MCF 10A (cell line): Measurements from ENCODE around the gene PTBP1. TPM values are rescaled to one million over a fixed set of nuclear protein-coding genes. Genes with fewer than 3 reads are reported as not detected.
"Not testable (repeated sequence)": the region's sequence is repeated elsewhere in the genome, so short reads cannot be mapped to it uniquely, and the experiment has no call there.

ENCODE experiments used
- BruUV-seq: library from RNA; stranded (reverse); fragments of 400-500 nt; replicated peaks from 2 replicates; lab custom pipeline; 2021; lab: Mats Ljungman, UMichigan
- CTCF ChIA-PET: fragments of 300-600 bp; sonication (Branson Sonifier 250); formaldehyde crosslinking; extraction: SDS; loops from one replicate; lab custom pipeline; 2021; ENCODE audit warnings: antibody characterized with exemption, inconsistent platforms; lab: Yijun Ruan, JAX
- POLR2A ChIA-PET: fragments of 300-600, 350-650 bp; sonication (Branson Sonifier 250); formaldehyde crosslinking; extraction: SDS; loops from one replicate; lab custom pipeline; 2020; ENCODE audit warnings: antibody characterized with exemption, inconsistent platforms; lab: Yijun Ruan, JAX
- DNase-seq: peaks from one replicate; pipeline ENCODE4 v3.0.0-alpha.2; 2018; ENCODE audit not compliant: unreplicated experiment
- H3K27ac Mint-ChIP-seq: one replicate; pipeline ENCODE4 v1.8.0; 2022; ENCODE audit warnings: mild to moderate bottlenecking, low read depth, mixed read lengths; ENCODE audit not compliant: unreplicated experiment
- H3K27me3 Mint-ChIP-seq: one replicate; pipeline ENCODE4 v1.8.0; 2022; ENCODE audit warnings: mixed read lengths; ENCODE audit not compliant: insufficient read depth, unreplicated experiment
- H3K36me3 Mint-ChIP-seq: one replicate; pipeline ENCODE4 v1.8.0; 2022; ENCODE audit warnings: mild to moderate bottlenecking, moderate library complexity, mixed read lengths; ENCODE audit not compliant: insufficient read depth, unreplicated experiment
- H3K4me1 Mint-ChIP-seq: one replicate; pipeline ENCODE4 v1.8.0; 2022; ENCODE audit warnings: mixed read lengths; ENCODE audit not compliant: insufficient read depth, unreplicated experiment
- H3K4me3 Mint-ChIP-seq: one replicate; pipeline ENCODE4 v1.8.0; 2022; ENCODE audit warnings: mild to moderate bottlenecking, moderate library complexity, mixed read lengths; ENCODE audit not compliant: unreplicated experiment
- H3K9me3 Mint-ChIP-seq: one replicate; pipeline ENCODE4 v1.8.0; 2022; ENCODE audit warnings: mixed read lengths; ENCODE audit not compliant: unreplicated experiment
- intact Hi-C: fragments of 100-400 bp; cut with micrococcal nuclease; formaldehyde crosslinking; loops from 2 replicates; pipeline ENCODE4 v1.14.1; 2022
- total RNA-seq: library from RNA; stranded (reverse); gene quantifications from 2 replicates; pipeline ENCODE4 v1.2.3, GENCODE V29; 2022
- TF ChIP-seq, protein P1 (sequence below): fragments of 200-600 bp; IDR thresholded peaks from one replicate; pipeline ENCODE4 v1.8.0; 2022; ENCODE audit warnings: antibody characterized with exemption, mild to moderate bottlenecking; ENCODE audit not compliant: unreplicated experiment

PTBP1 gene
- total RNA-seq, 1 experiment from 2014 or later: 431 TPM

DNA sequence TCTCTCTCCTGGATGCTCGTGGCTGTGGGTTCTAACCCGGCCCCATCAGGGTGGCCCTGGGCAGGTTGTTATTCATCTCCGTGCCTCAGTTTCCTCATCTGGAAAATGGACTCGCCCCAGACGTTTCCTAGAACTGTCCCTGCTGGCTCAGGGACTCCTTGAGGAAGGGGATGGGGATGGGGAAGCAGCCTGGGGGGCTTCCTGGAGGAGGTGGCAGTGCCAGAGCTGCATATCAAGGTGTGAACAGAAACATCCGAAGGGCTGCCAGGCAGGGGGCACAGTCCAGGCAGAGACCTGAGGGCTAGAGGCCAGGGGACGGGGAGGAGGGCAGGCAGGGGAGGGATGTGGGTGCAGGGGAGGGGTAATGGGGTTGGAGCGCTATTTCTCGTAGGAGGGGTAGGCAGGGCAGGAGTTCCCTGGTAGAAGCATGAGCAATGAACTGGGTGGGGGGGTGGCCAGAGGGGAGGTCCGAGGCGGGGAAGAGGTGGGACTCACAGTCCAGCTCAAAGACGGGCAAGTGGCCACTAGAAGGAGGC, 51.2 kb downstream of the PTBP1 start:
- no peak for DNase-seq
- Mint-ChIP-seq H3K4me1 (peaks cover 14% of the 10 kb centered on the region), H3K9me3 (no peaks in the 10 kb centered on the region), H3K4me3 (no peak overlapping the region), H3K27me3 (peaks cover 12% of the 10 kb centered on the region), H3K36me3 (no peaks in the 10 kb centered on the region), H3K27ac (no peak overlapping the region)
- intact Hi-C loops: no loop called here
- POLR2A ChIA-PET: no interaction called here
- no TSS peak for BruUV-seq
- TF ChIP-seq, protein P1, sequence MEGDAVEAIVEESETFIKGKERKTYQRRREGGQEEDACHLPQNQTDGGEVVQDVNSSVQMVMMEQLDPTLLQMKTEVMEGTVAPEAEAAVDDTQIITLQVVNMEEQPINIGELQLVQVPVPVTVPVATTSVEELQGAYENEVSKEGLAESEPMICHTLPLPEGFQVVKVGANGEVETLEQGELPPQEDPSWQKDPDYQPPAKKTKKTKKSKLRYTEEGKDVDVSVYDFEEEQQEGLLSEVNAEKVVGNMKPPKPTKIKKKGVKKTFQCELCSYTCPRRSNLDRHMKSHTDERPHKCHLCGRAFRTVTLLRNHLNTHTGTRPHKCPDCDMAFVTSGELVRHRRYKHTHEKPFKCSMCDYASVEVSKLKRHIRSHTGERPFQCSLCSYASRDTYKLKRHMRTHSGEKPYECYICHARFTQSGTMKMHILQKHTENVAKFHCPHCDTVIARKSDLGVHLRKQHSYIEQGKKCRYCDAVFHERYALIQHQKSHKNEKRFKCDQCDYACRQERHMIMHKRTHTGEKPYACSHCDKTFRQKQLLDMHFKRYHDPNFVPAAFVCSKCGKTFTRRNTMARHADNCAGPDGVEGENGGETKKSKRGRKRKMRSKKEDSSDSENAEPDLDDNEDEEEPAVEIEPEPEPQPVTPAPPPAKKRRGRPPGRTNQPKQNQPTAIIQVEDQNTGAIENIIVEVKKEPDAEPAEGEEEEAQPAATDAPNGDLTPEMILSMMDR: no peak
- CTCF ChIA-PET: interaction anchor here (0.8 kb wide), 1 partner anchor 9 kb away, joined by 5 read pairs; no protein-coding TSS in a partner anchor

DNA sequence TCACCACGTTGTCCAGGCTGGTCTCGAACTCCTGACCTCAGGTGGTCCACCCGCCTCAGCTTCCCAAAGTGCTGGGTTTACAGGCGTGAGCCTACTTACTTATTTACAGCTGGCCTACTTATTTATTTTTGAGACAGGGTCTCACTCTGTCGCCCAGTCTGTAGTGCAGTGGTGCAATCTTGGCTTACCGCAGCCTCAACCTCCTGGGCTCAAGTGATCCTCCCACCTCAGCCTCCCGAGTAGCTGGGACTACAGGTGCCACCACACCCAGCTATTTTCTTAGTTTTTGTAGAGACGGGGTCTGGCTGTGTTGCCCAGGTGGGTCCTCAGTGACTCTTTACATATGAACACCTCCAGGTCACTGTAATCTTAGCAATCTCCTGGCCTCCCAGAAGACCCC, 51.9 kb downstream of the PTBP1 start:
- BruUV-seq, intact Hi-C loops, H3K36me3 Mint-ChIP-seq, H3K27ac Mint-ChIP-seq, H3K9me3 Mint-ChIP-seq, DNase-seq, H3K4me3 Mint-ChIP-seq: not testable (repeated sequence)
- CTCF ChIA-PET: interaction anchor here (0.6 to 1.1 kb wide), 3 partner anchors 9 to 104 kb away, joined by 3 to 5 read pairs (median 3); no protein-coding TSS in a partner anchor
- peaks cover 12% of the 10 kb centered on the region for H3K27me3 Mint-ChIP-seq
- POLR2A ChIA-PET: interaction anchor here (1.4 kb wide), 1 partner anchor 168 kb away, joined by 3 read pairs; no protein-coding TSS in a partner anchor
- H3K4me1 Mint-ChIP-seq: peaks cover 14% of the 10 kb centered on the region

DNA sequence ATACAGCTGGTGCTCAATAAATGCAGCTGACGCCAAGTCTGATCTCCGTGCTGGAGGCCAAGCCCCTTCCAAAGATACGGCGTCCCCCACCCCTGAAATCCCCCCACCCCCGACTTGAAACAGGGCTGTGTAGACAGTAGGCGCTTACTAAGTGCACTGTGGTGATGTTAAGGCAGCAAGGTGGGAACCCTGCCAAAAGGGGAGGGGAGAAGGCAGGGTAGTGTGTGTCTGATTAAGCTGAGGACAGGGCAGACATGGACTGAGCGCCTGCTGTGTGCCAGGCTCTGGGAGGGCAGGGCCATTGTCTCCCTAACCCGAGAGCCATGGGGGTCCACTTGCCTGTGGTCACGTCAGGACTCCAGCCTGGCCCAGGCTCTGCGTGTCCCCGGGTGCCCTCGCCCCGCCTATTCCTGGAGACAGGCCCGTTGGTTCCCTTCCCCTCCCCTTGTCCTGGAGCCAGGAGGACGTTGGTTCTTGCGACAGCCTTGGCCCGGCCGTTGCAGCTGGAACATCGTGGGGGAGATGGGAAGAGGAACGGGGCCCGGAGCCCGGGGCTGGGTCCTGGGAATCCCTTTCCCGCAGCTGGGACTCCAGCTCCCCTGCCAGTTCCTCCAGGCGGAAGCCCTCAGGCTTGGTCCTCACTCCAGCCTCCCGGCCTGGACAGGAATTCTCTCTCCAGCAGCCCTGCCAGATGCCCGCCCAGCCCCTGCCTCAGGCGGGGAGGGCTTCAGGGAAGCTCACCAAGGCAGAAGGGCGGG, 53.1 kb downstream of the PTBP1 start:
- TF ChIP-seq, protein P1: no peak
- Mint-ChIP-seq H3K4me1 (peaks cover 14% of the 10 kb centered on the region), H3K9me3 (no peaks in the 10 kb centered on the region), H3K36me3 (no peaks in the 10 kb centered on the region), H3K4me3 (peak overlapping the region; percentile 46), H3K27me3 (peaks cover 12% of the 10 kb centered on the region), H3K27ac (no peak overlapping the region)
- intact Hi-C loops: loop anchor here (10.0 kb wide), 1 partner anchor 134 kb away; the partner anchor contains the start of gene WDR18
- no TSS peak for BruUV-seq
- DNase-seq: peak; percentile 94
- ChIA-PET CTCF (interaction anchor here (0.5 to 1.1 kb wide), 5 partner anchors 43 to 81 kb away, joined by 3 to 5 read pairs (median 3); no protein-coding TSS in a partner anchor), POLR2A (interaction anchor here (0.6 to 1.5 kb wide), 8 partner anchors 13 to 169 kb away, joined by 3 to 6 read pairs (median 3); partner anchors contain the start of genes PTBP1, RNU6-9 and WDR18)

DNA sequence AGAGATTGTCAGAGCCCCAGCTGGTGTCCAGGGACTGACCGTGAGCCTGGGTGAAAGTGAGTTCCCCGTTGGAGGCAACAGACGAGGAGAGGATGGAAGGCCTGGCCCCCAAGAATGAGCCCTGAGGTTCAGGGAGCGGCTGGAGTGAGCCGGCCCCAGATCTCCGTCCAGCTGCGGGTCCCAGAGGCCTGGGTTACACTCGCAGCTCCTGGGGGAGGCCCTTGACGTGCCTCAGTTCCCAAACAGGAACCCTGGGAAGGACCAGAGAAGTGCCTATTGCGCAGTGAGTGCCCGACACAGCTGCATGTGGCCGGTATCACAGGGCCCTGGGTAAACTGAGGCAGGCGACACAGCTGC, 53.7 kb downstream of the PTBP1 start:
- TF ChIP-seq, protein P1: no peak
- H3K4me3 Mint-ChIP-seq: peak overlapping the region; percentile 46
- no TSS peak for BruUV-seq
- no peaks in the 10 kb centered on the region for H3K36me3 Mint-ChIP-seq
- no peaks in the 10 kb centered on the region for H3K9me3 Mint-ChIP-seq
- intact Hi-C loops: loop anchor here (10.0 kb wide), 1 partner anchor 134 kb away; the partner anchor contains the start of gene WDR18
- DNase-seq: no peak
- ChIA-PET POLR2A (interaction anchor here (0.6 to 1.5 kb wide), 5 partner anchors 43 to 133 kb away, joined by 3 to 6 read pairs (median 3); partner anchors contain the start of genes PTBP1, RNU6-9 and WDR18), CTCF (interaction anchor here (0.5 to 0.8 kb wide), 3 partner anchors 43 to 80 kb away, joined by 3 to 5 read pairs (median 3); no protein-coding TSS in a partner anchor)
- H3K27me3 Mint-ChIP-seq: peaks cover 12% of the 10 kb centered on the region
- no peak overlapping the region for H3K27ac Mint-ChIP-seq
- H3K4me1 Mint-ChIP-seq: peaks cover 14% of the 10 kb centered on the region
